Prostate gland (tissue), 2 donors: ENCODE data around the gene KBTBD6.

Source experiments
- POLR2A ChIP-seq: fragments of 450-650 bp; IDR thresholded peaks from one replicate; pipeline ENCODE4 v1.6.1; 2016; ENCODE audit warnings: antibody characterized with exemption, mild to moderate bottlenecking
- TF ChIP-seq, protein P1 (sequence below), 4 experiments: fragments of 200-600 bp in 2 of 4; fragments of 450-650 bp in 2 of 4; sonication (generic) in 2 of 4; IDR thresholded peaks; 1 replicate in 3 of 4; 2 replicates in 1 of 4; pipeline ENCODE4 v1.5.1; 2016 to 2019; ENCODE audit warnings: antibody characterized with exemption in 4 of 4, mild to moderate bottlenecking in 2 of 4, moderate library complexity in 2 of 4

DNA sequence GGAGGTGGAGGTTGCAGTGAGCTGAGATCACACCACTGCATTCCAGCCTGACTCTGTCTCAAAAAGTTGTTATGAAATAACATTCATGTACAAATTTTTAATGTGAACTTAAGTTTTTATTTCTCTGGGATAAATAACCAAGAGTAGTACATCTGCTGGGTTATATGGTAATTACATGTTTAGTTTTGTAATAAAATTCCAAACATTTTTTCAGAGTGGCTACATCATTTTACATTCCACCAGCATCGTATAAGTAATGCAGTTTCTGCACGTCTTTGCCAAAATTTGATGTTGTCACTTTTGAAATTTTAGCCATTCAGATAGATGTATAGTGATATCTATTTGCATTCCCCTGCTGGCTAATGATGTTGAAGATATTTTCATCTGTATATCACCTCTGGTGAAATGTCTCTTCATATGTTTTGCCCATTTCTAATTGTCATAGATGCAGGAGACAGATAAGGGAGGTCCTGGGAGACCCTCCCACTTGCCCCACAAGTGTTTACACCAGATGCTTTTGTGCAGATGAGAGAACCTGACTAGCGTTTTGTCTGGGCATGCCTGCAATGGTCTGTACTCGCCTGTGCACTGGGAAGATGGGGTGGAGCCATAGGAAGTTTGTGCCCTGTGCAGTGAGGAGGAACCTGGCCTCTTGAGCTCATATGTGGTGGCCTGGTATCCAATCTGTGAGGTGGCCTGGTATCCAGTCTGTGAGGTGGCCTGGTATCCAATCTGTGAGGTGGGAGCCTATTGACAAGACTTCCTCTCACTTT is 12.7 kb upstream of the KBTBD6 start:
- TF ChIP-seq, protein P1, sequence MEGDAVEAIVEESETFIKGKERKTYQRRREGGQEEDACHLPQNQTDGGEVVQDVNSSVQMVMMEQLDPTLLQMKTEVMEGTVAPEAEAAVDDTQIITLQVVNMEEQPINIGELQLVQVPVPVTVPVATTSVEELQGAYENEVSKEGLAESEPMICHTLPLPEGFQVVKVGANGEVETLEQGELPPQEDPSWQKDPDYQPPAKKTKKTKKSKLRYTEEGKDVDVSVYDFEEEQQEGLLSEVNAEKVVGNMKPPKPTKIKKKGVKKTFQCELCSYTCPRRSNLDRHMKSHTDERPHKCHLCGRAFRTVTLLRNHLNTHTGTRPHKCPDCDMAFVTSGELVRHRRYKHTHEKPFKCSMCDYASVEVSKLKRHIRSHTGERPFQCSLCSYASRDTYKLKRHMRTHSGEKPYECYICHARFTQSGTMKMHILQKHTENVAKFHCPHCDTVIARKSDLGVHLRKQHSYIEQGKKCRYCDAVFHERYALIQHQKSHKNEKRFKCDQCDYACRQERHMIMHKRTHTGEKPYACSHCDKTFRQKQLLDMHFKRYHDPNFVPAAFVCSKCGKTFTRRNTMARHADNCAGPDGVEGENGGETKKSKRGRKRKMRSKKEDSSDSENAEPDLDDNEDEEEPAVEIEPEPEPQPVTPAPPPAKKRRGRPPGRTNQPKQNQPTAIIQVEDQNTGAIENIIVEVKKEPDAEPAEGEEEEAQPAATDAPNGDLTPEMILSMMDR (IDR thresholded peaks at IDR 0.05) = no peak
- TF ChIP-seq POLR2A = no peak
